GM19043 (cell line): Measurements from ENCODE around the gene GNG7.
"Not testable (repeated sequence)": the region's sequence is repeated elsewhere in the genome, so short reads cannot be mapped to it uniquely, and the experiment has no call there.

Source experiments
- ATAC-seq: cut with Tn5 transposase; IDR thresholded peaks from one replicate; pipeline ENCODE4 v1.9.1; 2021; ENCODE audit warnings: low read depth; ENCODE audit not compliant: unreplicated experiment

Gene GNG7

DNA sequence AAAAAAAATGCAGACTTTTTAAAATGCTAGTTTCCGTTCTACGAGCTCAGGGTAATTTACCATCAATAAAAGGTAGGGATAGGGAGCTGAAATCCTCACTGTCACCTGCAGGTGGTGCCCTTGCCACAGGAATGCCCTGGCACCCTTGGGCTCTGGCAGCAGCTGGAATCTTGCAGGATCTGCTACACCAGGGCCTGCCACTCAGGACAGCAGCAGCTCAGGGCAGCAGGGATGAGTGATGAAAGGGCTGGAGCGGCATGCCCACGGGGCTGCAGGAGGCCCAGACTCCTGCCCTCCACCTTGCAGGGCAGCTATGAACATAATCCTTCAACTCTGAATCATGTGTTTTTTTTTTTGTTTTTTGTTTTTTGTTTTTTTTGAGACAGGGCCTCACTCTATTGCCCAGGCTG lies 54.0 kb downstream of the GNG7 start:
- ATAC-seq = no peak

DNA sequence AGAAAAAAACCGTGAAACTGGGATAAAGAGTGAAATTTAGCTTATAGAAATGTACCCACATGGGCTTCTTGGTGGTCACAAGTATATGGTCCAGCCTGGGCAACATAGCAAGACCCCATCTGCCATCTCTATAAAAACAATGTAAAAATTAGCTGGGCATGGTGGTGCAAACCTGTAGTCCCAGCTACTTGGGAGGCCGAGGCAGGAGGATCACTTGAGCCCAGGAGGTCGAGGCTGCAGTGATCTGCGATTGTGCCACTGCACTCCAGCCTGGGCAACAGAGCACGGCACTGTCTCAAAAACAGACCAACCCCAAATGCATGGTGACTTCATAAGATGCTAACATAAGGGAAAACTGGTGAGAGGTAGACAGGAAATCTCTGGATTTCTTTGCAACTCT lies 54.4 kb downstream of the GNG7 start:
- no peak for ATAC-seq

DNA sequence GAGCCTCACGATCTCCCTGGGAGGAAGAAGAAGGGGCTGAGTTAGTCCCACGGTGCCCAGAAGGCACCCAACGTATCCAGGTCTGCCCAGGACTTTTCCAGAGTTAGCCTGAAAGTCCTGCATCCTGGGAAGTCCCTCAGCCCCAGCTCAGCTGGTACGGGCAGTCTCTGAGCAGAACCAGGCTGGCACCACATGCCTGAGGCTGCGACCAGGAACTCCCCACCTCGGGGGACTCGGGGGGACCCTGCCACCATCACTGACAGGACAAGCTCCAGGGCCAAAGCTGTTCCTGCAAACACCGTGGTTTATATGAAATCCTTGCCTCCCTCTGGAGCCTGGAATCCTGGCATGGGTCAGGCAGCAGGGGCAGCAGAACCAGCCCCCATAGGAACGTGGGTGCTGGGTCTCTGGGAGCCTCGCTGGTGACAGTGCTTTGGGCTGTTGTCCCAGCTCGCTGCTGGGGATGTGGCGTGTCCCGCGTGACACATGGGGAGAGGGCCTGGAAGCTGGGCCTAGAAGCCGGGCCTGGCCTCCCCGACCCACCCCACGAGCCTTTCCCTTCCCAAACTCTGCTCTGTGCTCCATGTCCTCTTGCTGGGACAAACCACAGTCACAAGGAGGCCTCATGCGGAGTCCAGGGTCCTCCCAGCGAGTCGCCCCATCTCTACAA lies 55.5 kb downstream of the GNG7 start:
- ATAC-seq = no peak

DNA sequence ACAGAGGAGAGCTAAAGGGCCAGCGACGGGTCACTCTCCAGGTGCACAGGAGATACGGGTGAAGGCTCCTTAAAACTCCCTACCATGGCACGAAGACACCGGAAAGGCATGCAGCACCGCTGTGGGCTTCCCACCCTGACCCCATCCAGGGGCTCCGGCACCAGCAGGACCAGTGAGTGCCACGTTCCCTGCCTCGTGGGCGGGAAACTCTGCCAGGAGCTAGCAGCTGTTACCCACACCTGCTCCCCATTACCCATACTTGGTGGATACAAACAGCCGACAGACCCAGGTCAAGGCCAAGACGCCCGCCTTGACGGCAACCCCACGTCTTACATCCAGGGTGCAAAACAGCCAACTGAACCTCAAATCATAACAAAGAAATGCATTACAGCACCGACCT lies 56.7 kb downstream of the GNG7 start:
- ATAC-seq = no peak

DNA sequence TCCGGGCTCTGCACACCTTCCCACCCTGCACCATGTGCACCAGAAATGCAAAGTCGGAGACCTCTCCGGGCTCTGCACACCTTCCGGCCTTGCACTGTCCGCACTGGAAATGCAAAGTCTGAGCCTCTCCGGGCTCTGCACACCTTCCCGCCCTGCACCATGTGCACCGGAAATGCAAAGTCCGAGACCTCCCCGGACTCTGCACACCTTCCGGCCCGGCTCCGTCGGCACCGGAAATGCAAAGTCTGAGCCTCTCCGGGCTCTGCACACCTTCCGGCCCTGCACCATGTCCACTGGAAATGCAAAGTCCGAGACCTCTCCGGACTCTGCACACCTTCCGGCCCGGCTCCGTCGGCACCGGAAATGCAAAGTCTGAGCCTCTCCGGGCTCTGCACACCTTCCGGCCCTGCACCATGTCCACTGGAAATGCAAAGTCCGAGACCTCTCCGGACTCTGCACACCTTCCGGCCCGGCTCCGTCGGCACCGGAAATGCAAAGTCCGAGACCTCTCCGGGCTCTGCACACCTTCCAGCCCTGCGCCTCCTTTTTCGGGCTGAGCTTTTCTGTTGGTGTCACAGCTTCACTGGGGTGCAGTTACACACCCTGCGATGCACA lies 59.3 kb downstream of the GNG7 start:
- ATAC-seq = not testable (repeated sequence)

DNA sequence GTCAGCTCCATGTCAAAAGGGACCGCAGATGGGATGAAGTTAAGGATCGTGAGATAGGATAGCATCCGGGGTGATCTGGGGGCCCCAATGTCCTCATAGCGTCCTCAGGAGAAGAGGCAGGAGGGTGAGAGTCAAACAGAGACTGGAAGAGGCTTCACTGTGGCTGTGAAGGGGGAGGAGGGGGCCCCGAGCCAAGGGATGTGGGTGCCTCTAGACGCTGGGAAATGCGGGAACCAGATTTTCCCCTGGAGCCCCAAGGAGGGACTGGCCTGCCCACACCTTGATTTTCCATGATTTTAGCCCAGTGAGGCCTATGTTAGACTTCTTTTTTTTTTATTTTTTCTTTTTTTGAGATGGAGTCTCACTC lies 61.2 kb downstream of the GNG7 start:
- no peak for ATAC-seq

DNA sequence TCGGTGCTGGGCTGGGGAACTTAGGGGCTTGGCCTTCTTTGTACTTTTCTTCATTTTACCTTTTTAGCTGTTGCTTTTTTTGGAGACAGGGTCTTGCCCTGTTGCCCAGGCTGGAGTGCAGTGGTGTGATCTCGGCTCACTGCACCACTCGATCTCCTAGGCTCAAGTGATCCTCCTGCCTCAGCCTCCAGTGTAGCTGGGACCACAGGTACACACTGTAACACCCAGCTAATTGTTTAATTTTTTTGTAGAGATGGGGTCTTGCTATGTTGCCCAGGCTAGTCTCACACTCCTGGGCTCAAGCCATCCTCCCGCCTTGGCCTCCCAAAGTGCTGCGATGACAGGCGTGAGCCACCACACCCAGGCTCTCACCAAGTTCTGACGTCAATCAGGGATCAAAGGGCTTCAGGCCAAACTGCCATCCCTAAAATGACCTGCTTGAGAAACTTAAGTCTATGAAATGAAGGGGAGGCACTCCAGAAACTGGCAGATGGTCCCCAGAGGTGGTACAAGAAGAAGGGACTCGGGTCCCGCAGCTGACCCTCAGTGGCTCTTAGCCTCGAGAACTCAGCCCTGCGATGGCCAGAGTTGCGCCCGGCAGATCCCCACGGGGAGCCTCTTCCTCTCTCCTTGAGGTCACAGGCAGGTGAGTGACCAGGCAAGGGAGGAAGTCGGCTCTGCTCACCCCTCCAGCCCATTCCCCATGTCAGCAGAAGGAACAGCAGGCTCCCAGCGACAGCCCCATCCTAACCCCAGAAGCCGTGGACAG lies 61.7 kb downstream of the GNG7 start:
- ATAC-seq = no peak

DNA sequence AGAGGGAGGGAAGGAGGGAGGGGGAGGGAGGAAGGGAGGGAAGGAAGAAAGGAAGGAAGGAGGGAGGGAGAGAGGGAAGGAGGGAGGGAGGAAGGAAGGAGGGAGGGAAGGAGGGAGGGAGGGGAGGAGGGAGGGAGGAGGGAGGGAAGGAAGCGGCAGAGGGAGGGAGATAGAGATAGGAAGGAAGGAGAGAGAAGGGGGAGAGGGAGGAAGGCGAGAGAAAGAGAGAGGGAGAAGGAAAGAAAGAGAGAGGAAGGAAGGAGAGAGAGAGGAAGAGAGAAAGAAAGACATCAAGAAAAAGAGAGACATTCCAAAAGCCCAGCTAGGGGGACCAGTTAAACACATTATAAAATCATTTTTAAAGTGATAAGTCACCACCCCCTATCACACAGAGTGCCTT lies 62.5 kb downstream of the GNG7 start:
- ATAC-seq = no peak

DNA sequence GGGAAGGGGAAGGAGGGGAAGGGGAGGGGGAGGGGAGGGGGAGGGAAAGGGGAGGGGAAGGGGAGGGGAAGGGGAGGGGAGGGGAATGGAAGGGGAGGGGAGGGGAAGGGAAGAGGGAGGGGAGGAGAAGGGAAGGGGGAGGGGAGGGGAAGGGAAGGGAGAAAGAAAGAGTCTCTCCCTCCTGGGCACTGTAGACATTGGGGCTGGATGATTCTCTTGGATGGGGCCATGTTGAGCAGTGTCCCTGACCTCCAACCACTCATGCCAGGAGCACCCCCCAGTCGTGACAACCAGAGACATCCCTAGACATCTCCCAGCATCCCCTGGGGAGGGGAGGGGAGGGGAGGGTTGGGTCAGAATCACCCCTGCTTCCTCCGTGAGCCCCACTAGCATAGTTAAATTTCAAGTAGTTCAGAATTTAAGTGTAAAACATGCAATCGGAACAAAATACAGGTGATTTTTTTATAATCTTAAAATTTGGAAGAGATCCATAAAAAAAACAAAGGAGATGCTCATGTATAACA lies 64.0 kb downstream of the GNG7 start:
- ATAC-seq = no peak

DNA sequence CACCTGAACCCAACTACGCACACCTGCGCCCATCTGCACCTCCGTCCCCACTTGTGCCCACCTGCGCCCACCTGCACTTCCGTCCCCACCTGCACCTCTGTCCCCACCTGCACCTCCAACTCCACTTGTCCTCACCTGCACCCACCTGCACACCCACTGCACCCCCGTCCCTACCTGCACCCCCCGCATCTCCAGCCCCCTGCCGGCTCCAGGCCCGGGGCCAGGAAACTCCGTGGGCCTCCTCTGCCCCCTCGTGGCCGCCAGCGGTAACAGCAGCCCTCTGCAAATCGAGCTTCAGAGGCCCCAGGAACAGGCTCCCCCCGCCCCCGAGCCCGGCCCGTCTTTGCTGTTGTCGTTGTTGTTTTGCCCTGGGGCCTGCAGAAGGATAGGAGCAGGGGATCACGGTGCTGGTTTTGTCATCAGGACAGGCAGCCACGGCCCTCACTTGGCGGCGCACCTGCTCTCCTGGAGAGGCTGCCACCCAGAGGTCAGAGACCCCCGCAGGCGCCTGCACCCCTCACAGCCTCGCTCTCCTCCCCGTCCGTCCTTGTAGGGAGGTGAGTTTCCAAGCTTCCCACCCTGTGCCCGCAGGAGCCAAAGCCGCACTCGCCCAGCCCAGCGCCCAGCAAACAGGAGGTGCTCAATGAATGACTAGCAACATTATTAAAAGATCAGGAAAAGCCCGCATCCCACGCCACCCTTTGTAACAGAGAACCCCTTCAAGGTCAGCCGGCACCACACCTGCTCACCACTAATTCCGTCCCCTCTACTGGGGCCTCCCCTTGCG lies 65.4 kb downstream of the GNG7 start:
- no peak for ATAC-seq

DNA sequence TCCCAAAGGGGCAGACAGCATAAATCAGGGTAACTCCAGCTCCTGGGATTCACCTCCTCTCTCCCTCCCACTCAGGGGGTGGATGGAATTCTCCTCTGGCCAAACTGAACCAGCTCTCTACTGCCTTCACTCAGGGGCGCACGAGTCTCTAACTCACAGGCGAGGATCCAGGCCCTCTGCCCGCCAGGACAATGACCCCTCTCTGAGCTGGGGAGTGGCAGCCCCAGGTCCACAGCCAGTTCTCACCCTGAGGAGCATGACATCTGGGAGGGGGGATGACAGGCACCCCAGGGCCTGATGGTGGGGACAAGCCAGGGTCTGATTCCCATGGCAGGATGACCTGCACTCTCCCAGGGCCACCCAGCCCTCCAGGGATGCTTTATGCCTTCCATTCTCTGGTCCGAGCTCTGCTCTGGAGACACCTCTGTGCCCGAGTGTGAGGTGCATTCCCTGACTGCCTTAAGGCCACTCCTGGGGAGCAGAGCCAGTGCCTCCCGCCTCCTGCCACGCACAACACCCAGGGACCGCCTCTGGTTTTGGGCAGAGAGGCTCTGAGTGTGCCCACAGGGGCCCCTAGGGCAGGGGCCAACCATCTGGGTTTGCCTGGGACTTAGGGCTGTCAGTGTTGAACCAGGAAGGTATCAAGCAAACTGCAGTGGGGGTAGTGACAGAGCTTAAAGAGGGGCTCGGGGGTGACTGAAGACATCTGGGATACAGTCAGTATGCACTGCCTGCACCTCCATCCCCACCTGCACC lies 66.2 kb downstream of the GNG7 start:
- ATAC-seq = no peak

DNA sequence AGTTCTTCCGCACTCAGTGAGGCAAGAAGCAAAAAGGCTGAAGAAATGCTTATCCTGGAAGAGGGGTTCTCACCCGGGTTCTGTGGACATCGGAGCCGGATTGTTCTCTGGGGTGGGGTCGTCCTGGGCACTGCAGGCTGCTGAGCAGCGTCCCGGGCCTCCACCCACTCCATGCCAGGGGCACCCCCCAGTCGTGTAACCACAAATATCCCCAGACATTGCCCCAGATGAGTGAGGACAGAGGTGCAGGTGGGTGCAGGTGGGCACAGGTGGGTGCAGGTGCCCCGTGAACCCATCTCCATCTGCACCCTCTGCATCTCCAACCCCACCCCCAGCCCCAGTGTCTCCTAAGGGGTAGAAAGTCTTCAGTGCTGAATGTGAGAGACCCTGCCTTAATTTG lies 67.5 kb downstream of the GNG7 start:
- ATAC-seq = no peak

DNA sequence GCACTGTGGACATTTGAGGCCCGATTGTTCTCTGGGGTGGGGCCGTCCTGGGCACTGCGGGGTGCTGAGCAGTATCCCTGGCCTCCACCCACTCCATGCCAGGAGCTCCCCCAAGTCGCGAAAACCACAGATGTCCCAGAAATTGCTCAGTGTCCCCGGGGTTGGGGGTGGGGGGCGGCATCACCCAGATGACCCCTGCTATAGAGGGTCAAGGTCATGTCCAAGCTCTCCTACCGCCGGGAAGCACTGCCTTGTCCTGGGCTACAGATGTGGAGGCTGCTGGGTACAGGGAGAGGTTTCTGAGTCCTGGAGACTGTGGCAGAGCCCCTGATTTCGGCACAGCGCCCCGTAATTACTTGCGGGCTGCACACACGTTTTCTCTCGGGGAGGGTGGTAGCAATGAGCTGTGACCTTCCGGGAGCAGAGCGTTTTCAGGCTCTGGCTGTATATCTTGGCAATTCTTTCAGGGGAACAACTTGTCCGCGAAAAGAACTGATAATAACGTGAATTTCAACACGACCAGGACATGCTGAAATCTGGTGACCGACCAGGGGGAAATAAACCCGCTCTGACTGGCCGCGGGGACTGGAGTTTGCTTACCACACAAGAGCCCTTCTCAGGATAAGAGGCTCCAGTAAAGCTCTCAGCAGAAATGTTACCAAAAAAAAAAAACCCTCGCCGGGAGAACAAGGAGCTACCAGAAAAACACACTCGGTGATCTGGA lies 68.1 kb downstream of the GNG7 start:
- ATAC-seq = no peak

DNA sequence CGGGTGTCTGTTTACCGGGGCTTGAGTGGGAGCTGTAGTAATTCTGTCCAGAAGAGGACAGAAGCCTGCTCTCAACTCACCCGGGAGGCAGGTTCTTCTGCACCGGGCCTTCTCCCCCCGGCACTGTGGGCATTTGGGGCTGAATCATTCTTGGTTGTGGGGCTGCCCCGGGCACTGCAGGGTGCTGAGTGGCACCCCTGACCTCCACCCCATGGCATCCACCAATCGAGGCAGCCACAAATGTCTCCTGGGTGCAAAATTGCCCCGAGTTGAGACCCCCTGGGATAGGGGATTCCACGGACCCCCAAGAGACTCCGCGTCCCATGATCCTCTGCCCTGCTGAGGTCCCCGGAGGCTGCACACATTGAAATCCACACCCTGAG lies 68.8 kb downstream of the GNG7 start:
- ATAC-seq = no peak

DNA sequence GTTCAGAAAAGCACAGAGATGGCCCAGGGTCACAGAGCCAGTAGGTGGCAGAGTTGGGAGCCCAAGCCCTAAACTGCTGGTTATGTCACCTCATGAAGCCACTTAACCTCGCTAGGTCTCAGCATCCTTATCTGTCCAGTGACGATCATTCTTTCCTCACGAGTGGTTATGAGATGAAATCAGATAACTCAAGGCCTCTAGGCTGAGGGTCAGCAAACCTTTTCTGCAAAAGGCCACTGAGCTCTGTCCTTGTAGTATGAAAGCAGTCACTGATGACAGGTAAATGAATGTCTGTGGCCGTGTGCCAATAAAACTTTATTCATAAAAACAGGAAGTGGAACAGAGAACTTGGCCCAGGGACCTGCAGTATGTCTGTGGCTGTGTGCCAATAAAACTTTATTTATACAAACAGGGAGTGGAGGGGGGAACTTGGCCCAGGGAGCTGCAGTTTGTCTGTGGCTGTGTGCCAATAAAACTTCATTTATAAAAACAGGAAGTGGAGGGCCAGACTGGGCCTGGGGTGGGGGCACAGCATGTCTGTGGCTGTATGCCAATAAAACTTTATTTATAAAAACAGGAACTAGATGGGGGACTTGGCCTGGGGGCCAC lies 71.2 kb downstream of the GNG7 start:
- no peak for ATAC-seq

DNA sequence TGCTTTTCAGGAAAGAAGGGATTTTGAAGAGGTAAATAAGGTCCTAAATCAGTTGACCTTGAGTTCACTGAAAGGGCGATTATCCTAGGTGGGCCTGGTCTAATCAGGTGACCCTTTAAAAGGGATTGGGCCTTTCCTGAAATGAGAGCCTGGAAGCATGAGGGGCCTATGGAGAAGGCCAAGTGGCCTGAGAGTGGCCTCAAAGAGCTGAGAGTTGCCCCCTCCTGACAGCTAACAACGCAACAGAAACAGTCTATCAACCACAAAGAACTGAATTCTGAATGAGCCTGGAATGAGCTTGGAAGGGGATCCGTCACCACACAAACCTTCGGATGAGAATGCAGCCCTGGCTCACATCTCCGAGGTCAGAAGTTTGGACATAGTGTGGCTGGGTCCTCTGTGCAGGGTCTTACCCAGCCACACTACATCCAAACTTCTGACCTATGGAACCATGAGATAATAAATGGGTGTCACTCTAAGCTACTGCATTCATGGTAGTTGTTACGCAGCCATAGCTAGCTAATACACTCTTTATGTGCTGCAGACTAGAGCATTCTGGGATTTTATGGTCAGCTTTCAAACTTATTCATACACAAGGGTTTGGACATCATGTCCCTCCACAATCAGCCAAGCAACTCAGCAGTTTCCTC lies 72.0 kb downstream of the GNG7 start:
- ATAC-seq = no peak

DNA sequence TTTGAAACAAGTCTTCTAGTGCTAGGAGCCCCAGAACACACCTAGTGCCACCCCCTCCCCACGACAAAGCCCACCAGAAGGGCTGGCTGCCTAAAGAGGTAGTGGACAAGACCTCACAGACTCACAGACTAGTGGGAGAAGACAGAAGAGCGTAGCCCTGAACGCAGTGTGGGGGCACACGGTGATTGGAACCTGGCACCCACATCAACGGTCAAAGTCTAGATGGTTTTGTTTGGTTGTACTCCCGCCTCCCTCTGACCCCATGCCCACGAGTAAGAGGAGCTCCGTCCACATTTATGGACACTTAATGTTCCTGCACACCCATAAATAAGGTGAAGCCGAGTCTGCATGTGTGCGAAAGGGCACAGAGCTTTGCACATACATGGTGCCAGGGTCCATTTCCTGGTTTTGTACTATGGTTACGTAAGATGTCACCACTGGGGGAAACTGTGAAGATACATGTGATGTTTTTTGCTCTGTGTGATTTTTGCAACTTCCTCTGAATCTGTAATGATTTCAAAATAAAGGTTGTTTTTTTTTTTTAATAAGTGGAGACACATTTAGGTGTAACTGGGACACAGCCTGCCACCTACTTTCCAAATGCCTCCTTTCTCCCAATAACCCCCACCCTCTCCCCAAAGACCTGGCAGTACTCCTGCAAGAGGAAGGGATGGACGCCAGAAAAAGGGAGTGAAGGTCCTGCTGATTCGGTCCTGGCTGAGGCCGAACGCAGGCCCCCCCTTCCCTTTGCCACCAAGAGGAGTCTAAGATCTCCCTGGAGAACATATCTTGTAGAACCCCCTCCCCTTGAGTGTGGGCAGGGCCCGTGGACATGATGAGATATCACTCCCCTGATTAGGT lies 72.8 kb downstream of the GNG7 start:
- ATAC-seq = no peak

DNA sequence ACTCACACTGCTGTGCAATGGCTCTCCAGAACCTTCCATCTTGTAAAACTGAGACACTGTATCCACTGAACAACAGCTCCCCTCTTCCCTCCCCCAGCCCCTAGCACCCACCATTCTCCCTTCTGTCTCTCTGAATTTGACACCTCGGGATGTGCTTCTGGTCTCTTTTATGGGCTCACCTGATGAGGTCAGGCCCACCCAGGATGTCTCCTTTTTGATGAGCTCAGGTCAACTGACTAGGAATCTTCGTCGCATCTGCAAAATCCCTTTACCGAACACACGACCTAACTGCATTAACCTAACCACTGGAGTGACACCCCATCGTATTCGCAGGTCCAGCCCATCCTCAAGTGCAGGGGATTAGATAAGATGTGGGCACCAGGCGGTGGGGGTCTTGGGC lies 73.9 kb downstream of the GNG7 start:
- ATAC-seq = no peak
